Stimulated activated CD8-positive, alpha-beta memory T cell treated with anti-CD3 and anti-CD28 coated beads, Interleukin-12 subunit alpha, Interleukin-12 subunit beta, amount 100 ng/mL, for 1 hour (primary cell): ENCODE data around the gene TPST1.
"Not testable (repeated sequence)": the region's sequence is repeated elsewhere in the genome, so short reads cannot be mapped to it uniquely, and the experiment has no call there.

Experiments used
- DNase-seq: peaks from one replicate; pipeline ENCODE4 v3.0.0-alpha.2; 2020; ENCODE audit warnings: low read depth

Gene TPST1

GRCh38 chr7:66204822-66205740 lies at the start of gene TPST1:
TSS of gene TPST1 (plus strand) at chr7:66205334. CDS start at chr7:66240426, 35,092 bp downstream.
- peak; percentile 64 for DNase-seq

- DNase-seq, result not testable (repeated sequence)
Measured at GRCh38 chr7:66156035-66156434, 49.1 kb upstream of the TPST1 start.

- DNase-seq, result no peak
Measured at GRCh38 chr7:66157060-66157459, 48.1 kb upstream of the TPST1 start.

GRCh38 chr7:66162622-66163021 lies 42.5 kb upstream of the TPST1 start:
- DNase-seq, result no peak

GRCh38 chr7:66163186-66163610 lies 41.9 kb upstream of the TPST1 start:
- no peak for DNase-seq

- no peak for DNase-seq
Measured at GRCh38 chr7:66164356-66164755, 40.8 kb upstream of the TPST1 start.

- no peak for DNase-seq
Measured at GRCh38 chr7:66167773-66168387, 37.3 kb upstream of the TPST1 start.

- no peak for DNase-seq
Measured at GRCh38 chr7:66169616-66170015, 35.5 kb upstream of the TPST1 start.

- DNase-seq, result no peak
Measured at GRCh38 chr7:66170309-66171231, 34.6 kb upstream of the TPST1 start.

- DNase-seq, result not testable (repeated sequence)
Measured at GRCh38 chr7:66172536-66173401, 32.4 kb upstream of the TPST1 start.

GRCh38 chr7:66173856-66174255 lies 31.3 kb upstream of the TPST1 start:
- DNase-seq, result no peak

GRCh38 chr7:66175006-66175405 lies 30.1 kb upstream of the TPST1 start:
- not testable (repeated sequence) for DNase-seq

GRCh38 chr7:66176914-66177313 lies 28.2 kb upstream of the TPST1 start:
- no peak for DNase-seq

- no peak for DNase-seq
Measured at GRCh38 chr7:66178258-66178657, 26.9 kb upstream of the TPST1 start.

- no peak for DNase-seq
Measured at GRCh38 chr7:66181329-66181728, 23.8 kb upstream of the TPST1 start.

- no peak for DNase-seq
Measured at GRCh38 chr7:66181845-66182244, 23.3 kb upstream of the TPST1 start.

GRCh38 chr7:66182920-66183319 lies 22.2 kb upstream of the TPST1 start:
- DNase-seq, result no peak

- no peak for DNase-seq
Measured at GRCh38 chr7:66183700-66184099, 21.4 kb upstream of the TPST1 start.

- DNase-seq, result no peak
Measured at GRCh38 chr7:66185680-66186187, 19.4 kb upstream of the TPST1 start.

GRCh38 chr7:66186991-66187390 lies 18.1 kb upstream of the TPST1 start:
- no peak for DNase-seq

GRCh38 chr7:66187905-66188304 lies 17.2 kb upstream of the TPST1 start:
- no peak for DNase-seq
